GM21723 (cell line): ENCODE measurements around the gene VWDE.
A peak's percentile ranks its signal among the peaks of the same experiment; 100 is the strongest.

Experiments used
- ATAC-seq: cut with Tn5 transposase; IDR thresholded peaks from one replicate; pipeline ENCODE4 v1.9.1; 2021; ENCODE audit warnings: mild to moderate bottlenecking, moderate library complexity; ENCODE audit not compliant: unreplicated experiment

Gene VWDE

DNA sequence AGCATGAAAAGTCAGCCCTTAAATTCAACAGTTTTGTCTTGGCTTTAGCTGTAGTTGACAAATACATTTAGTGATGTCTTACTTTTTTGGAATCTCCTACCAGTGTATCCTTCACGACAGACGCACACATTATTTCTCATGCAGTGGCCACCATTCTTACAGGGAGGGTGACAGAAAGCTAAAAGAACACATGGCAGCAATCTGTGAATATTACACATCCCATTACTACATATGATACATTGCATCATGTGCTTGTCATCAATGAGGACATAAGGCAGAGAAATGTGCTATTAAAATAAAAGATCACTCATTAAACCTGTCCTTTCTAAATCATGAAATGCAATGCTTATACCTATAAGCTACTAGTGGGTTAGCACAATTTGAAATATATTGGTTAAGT is 66.6 kb downstream of the VWDE start:
- no peak for ATAC-seq

DNA sequence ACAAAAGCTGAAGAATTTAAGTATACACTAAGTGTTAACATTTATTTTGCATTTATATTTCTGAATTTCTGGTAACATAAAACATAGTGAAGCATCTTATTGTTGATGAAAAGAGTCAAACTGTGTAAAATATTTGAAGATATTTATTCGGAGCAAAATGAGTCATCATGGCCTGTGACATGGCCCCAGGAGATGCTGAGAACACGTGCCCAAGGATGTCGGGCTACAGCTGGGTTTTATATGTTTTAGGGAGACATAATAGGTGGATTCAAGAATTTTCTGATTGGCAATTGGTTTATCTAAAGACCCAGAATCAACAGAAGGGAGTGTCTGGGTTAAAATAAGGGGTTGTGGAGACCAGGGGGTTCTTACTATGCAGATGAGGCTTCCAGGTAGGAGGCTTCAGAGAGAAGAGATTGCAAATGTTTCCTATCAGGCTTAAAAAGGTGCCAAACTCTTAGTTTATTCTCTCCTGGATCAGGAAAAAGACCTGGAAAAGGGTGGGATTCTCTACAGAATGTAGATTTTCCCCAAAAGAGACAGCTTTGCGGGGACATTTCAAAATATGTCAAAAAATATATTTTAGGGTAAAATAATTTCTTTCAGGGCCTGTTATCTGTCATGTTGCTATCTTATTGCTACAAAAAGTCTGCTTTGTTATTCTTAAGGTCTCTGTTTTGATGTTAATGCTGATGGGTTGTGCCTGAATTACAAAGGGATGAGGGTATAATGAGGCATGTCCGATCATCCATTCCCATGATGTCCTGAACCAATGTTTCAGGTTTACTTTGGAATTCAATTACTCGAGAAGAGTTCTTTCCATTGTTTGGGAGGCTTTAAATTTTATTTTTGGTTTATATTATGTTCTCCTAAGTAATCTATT is 74.5 kb downstream of the VWDE start:
- no peak for ATAC-seq

DNA sequence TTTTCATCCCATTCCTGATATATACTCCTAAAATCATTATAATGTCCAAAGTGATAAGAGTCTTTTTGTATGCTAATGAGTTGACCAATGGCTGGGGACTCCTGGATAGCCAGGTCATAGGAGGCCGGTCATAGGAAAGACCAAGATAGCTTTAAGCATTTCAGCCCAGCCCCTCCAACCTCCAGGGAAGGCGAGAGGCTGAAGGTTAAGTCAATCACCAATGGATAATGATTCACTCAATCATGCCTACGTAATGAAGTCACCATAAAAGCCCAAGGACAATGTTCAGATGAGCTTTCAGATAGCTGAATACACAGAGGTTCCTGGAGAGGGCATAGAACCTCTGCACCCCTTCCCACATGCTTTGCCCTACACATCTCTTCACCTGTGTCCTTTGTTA is 75.7 kb downstream of the VWDE start:
- ATAC-seq = no peak

DNA sequence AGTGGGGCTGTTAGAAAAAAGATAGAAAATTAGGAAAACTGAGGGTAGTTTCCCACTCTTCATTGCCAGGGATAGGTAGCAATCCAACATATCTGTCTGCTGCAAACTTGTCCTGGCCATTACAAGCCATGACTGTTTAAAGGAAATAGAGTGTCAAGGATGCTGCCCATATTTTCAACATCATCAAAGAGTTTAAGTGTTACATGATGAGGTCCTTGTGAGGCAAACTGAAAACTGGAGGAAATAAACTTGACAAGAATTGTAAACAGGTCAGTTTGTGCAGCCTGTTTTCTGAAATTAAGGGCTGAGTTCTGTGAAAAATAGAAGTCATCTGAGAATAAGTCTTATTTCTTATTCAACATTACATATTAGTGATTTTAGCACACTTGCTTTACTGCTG is 78.0 kb downstream of the VWDE start:
- no peak for ATAC-seq

DNA sequence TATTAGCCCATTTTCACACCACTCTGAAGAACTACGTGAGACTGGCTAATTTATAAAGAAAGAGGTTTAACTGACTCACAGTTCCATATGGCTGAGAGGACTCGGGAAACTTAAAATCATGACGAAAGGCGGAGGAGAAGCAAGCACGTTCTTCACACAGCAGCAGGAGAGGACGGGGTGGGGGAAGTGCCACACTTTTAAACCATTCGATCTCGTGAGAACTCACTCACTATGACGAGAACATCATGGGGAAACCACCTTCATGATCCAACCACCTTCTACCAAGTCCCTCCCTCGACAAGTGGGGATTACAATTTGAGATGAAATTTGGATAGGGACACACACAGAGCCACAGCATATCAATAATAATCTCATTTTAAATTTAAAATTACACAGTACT is 80.2 kb downstream of the VWDE start:
- no peak for ATAC-seq

DNA sequence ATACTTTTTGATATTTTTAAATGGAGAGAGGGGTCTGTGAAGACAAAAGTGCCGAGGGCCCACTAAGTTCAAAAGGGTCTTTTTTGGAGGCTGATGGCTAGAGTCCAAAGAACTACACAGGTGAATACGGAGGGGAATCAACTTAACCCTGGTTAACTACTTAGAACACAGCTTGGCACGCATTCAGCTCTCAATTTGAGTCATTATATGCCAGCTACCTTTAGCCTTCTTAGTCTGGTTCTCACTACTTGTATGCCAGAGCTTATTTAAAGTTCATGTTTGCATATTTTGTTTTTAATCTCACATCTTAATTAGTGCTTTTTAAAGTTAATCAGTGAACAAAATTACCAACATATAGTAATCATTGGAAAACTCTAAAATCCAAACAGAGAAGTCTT is 80.8 kb downstream of the VWDE start:
- no peak for ATAC-seq

DNA sequence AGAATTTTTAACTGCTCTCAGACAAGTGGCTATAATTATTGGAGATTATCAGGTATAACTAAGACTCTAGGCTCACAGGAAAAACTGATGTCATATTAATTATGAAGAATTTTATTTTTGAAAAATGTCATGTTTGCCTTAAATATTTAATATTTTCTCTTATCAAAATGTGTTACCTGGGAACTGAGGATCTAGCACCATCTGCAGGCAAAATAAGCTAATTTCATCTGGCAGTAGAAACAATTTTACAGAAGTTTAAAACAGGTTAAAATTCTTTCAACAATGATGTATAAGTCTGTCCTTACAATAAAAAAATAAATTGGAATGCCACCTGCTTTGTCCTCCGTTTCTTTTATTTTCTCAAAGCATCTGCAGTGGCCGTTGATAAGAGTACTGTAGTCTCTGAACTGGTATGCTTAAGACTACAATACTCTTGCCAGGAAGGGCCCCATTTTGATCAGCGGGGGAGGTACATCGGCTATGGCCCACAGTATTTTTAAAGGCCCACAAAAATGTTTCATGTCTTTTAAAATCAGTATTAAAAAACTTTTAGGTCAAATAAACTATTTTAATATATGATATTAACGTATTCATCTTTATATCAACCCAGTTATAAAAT is 81.3 kb downstream of the VWDE start:
- no peak for ATAC-seq

DNA sequence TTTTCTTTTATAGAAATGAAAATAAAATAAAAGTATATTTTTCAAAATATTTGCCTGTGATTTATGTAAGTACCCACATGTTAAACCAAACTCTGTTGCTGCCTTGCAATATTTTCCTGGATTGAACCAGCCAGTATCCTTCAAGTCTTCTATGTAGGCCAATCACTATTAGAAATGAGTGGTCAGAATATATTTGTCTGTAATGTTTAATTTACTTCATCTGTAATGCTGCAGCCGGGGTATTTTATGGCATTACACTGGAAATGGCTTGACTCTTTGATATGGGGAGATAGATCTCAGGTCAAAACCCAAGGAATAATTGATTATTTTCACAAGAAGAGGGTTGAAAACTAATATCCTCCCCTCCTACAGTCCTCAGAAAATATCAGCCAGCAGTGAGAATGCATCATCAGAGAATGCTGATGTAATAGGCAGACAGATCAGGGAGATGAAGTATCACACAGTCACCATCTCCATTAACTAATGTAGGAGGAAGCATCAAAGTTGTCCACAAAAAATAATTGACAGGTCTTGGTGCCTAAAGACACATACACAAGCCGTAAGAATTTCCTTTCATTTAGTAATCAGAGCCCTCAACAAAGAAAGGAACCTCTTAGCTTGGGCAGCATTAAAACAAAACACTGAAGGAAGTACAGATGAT is 82.5 kb downstream of the VWDE start:
- no peak for ATAC-seq

DNA sequence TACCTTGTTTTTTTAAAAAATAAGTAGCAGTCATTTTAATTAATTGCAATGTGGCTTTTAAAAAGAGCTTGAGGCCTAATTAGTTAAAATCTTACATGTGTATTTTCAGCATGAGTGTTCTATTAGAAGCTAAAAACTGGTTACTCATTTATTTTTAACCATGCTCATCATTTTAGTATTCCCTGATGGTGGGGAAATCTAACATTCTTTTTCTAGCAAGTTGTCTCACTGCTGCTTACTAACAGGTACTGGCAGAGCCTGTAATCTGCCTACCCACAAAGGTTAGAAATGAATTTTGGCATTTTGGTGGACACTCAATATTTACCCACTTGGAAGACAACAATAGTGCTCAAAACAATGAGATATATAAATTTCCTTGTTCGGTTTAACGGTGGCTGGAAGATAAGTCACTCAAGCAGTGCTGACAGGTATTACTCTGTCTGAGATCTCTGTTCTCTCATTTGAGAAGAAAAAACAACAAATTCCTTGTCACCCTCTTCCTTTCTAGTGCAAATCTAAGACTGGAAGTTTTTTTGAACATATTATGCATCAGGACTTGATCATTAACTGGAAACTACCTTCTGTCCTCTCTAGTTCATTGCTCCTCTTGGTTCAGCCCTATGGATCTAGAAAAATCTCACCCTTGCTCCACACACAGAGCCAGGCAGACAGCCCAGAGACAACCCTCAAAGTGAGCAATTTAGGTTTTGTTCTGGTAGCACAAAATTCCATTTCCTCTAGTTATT is 83.3 kb downstream of the VWDE start:
- ATAC-seq = no peak

DNA sequence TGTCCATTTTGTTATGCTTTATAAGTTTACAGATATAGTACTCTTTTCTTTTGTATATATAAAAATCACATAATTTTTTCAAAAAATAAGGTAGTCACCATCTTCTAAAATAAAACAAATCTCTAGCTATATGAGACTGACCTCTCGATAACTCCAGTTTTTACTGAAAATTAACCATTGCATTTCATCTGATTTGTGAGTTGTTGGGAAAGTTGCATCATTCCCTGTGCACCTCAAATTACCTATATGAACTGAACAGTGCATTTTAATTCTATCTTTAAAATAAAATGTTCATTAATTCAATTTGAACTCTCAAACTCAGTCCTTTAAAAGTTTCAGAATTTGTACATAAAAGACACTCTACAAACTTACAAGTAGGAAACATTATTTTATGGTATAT is 86.0 kb downstream of the VWDE start:
- no peak for ATAC-seq

DNA sequence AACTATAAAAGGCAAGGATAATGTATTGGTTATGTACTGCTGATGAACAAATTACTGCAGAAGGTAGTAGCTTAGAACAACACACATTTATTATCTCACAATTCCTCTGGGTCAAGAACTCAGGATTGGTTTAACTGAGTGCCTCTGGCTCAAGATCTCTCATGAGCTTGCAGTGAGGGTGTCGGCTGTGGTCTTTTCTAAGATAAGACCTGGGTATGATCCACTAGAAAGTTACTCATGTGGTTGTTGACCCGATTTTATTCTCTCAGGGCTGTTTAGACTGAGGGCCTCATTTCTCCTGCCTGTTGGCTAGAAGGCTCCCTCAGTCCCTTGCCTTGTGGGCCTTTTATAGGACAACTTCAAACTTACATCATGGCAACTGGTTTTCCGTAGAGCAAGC is 86.7 kb downstream of the VWDE start:
- ATAC-seq = no peak

DNA sequence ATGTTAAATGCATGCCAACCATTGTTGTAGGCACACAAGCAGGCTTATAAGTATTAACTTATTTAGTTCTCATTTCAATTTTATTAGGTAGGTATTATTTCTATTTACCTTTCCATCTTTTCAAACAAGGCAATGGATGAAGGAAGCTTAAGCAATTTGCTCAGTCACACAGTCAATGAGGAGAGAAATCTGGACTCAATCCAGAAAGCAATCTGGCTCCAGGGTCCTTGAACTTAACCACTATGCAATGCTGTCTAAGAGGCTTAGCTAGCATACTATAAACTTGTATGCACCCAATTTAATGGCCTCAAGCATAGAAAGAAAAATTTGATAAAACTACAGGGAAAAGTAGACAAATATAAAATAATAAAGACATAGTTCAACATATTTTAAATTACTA is 88.6 kb downstream of the VWDE start:
- ATAC-seq = no peak

DNA sequence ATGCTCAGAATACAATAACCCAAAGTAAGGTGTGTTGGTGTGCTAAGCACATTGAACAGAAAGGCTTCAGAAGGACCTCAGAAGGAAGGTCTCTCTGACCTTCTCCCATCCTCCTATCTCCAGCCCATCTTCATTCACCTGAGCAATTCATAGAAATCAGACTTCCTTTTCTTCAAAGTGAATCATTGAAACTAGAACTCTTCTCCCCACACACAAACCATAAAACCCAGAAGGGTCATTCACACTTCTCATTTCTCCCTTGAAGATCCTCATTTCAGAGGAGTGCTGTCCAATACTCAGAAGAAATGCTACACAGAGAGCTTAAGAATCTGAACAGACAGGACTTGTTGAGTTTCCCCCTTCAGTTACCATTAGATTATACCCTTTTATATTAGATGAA is 89.5 kb downstream of the VWDE start:
- peak; percentile 56 for ATAC-seq

DNA sequence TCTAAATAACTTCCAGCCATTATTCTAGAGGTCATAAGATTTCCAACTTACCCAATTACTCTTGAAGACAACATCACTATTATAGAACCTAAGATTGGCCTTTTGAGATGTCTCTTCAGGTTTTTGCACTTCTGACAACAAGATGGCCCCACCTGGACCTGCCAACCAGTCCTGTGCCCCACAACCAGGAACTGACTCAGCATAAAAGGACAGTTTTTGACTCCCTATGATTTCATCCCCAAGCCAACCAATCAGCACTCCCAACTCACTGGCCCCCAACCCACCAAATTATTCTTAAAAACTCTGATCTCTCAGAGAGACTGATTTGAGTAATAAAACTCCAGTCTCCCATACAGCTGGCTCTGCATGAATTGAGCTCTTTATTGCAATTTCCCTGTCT is 98.2 kb downstream of the VWDE start:
- no peak for ATAC-seq

DNA sequence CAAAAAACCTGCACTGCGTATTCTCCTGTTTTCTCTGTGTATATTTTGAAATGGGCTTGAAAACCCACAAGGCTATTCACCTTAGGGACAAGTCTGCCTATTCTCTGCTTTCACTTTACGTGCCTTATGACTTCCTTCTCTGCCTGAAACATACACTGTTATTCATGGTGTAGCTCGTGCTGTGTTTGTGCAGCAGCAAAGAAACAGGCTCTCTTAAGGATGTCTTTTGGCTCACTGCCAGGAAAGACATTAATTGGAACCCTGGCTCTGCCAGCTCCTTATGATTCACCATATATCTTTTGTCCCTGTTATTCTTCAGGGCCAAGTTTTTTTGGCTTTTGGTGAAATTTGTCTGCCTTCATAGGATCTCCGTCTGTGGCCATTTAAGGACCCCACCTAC is 100.2 kb downstream of the VWDE start:
- ATAC-seq = no peak

DNA sequence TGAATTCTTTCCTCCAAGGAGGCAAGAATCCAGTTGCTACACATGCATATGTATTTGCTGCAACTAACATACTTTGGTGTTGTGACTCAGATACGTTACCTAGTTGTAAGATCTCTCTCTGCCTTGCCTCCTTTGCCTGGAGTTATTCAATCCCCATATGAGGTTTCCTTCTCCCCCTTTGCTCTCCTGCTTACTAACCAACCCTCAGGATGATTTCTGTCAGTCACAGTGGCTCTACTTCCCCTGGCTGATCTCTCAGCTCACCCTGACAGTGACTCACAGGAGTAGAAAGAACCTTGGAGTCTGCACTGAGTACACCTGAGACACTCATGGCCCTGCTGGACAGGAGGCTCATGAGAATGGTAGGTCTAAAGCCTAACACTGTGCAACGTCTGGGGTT is 100.6 kb downstream of the VWDE start:
- no peak for ATAC-seq

DNA sequence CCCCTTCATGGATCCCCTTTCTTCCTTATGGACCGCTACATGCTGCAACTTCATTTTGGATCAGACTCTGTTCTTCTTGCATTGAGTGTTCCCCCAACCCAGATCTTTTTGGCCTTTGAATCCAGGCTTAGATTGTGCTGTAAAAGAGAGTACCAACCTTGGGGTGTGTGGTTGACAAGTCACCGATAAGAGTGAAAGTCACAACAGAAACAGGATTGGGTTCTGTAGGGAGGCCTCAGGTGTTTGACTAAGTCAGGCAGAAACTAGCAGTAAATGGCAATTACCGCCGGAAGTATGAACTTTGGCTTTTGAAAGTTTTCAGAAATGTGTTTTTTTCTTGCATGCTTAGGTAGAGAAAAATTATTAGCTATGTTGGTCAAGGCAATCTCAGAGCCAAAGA is 103.2 kb downstream of the VWDE start:
- ATAC-seq = no peak

DNA sequence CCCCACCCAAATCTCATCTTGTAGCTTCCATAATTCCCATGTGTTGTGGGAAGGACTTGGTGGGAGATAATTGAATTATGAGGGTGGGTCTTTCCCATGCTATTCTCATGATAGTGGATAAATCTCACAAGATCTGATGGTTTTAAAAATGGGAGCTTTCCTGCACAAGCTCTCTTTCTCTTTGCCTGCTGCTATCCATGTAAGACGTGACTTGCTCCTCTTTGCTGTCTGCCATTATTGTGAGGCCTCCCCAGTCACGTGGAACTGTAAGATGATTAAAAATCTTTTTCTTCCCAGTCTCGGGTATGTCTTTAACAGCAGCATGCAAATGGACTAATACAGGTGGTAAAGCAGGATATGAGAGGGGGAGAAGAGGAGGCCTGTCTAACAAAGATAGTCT is 104.3 kb downstream of the VWDE start:
- no peak for ATAC-seq

DNA sequence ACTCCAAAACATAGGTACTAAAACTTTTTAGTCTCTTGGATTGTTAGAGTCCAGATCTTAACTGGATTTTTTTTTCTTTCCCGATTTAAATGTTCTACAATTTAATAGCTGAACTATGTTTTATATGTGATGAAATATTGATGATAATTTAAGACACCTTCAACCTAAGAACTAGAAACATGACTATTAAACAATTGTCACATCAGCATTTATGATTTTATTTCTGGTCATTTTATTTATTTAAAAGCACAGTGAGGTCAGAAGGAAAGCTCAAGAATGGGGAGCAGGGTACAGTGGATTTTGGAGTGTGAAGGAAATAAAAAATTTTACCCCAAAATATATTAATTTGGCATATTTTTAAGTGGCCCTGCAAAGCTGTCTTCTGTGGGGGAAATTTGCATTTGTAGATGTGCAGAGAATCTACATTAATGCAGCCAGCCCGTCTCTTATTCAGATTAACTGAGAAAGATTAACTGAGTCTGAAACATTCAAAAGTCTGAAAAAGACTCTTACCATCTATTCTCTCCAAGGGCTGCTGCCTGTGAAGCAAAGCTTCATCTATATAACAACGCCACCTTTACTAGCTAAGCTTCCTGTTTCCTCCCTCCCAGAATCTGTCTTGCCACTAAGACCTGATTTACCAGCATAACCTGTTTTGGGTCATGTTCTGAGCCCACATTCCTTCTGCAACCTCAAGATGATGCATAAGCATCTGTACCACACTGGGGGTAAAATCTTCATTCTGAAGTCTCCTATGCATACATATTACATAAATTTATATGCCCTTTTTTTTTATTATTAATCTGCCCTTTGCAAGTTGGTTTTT is 106.2 kb downstream of the VWDE start:
- ATAC-seq = no peak

DNA sequence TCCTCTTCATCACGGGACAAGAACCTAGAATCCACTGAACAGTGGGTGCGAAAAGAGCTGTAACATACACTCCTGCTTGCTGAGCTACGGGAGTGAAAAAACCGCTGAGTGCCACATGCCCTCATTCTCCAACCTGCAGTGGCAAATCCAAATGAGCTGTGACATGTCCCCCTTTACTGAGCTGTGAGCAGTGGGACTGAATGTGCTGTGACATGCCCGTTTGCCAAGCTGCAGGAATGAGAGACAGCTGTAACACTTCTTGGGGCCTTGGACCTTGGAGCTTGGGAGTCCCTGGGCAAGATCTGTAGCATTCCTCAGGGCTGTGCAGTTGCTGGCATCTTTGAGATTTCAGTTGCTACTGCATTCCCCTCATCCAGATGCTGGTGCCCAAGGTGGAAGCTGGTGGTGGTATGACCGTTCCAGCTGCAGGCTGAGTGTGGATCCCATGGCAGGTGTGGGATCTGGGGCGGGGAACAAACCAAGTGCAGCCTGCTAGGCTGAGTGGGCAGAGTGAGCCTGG is 107.6 kb downstream of the VWDE start:
- ATAC-seq = no peak
